GM12801 (cell line): Measurements from ENCODE around the gene ASB9.

Experiments
- TF ChIP-seq, protein P1 (sequence below): IDR thresholded peaks from one replicate; pipeline ENCODE4 v1.5.1; 2011; ENCODE audit warnings: control low read depth; ENCODE audit not compliant: insufficient read length; ENCODE audit errors: extremely low read depth

Gene ASB9

DNA sequence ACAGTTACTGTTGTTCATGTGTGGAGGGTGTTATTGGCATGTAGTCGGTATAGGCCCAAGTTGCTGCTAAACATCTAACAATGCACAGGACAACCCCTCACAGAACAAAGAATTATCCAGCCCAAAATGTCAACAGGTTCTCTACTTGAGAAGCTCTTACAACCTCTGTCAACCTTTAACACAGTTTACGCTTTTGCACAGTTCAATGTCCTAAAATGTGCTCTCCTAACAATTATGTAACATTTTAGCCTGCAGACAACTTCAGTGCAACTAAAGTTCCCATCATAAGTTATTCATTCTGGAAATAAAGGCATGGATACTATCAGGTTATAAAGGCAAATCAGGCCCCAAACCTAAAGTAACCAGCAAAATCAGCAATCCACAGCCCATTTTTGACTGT, 66.2 kb downstream of the ASB9 start:
- TF ChIP-seq, protein P1, sequence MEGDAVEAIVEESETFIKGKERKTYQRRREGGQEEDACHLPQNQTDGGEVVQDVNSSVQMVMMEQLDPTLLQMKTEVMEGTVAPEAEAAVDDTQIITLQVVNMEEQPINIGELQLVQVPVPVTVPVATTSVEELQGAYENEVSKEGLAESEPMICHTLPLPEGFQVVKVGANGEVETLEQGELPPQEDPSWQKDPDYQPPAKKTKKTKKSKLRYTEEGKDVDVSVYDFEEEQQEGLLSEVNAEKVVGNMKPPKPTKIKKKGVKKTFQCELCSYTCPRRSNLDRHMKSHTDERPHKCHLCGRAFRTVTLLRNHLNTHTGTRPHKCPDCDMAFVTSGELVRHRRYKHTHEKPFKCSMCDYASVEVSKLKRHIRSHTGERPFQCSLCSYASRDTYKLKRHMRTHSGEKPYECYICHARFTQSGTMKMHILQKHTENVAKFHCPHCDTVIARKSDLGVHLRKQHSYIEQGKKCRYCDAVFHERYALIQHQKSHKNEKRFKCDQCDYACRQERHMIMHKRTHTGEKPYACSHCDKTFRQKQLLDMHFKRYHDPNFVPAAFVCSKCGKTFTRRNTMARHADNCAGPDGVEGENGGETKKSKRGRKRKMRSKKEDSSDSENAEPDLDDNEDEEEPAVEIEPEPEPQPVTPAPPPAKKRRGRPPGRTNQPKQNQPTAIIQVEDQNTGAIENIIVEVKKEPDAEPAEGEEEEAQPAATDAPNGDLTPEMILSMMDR = no peak

DNA sequence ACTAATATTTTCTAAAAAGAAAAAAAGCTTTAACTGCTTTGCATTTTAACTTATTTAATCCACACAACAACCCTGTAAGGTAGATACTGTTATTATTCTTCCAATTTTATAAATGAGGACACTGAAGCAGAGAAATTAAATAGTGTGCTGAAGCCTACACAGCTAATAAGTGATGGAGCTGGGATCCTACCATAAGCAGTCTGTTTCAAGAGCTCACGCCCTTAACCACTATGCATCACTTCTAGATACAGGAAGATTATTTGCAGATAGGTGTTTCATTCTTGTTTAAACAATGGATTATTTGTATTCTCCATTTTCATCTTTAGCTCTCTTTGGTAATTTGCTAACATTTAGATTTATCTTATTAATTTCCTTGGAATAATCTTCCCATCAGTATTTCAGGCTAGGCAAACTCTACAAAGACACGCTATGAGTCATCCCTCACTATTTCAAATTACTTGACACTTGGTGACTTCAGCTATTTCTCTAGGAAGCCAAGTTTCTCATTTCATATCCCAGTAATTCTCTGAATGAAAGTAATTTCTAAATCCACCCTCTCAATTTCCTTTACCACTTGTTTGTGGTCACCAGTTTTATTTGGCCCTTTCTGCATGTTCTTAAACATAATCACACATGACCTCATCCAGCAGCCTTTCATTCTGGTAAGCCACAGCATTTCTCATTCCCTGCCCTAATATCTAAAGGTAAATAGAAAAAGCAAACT, 67.3 kb downstream of the ASB9 start:
- TF ChIP-seq, protein P1 = no peak

DNA sequence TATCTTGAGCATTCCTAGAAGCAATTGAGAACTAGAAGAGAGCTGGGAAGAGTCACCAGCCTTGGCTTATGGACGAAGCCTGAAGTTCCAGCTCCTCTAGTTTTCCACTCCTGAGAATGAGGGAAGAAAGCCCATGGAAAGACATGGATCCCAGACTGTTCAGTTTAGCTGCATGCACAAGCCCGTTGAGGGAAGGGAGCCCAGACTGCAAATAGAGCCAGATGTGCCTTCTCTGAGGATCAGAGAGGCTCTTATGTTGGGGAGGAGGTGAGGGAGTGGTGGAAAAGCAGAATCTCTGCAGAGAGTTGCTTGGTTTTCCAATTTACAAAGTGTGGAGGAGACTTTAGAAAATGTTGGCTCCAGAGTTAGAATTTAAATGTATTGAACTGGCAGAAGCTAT, 69.0 kb downstream of the ASB9 start:
- TF ChIP-seq, protein P1 = no peak

DNA sequence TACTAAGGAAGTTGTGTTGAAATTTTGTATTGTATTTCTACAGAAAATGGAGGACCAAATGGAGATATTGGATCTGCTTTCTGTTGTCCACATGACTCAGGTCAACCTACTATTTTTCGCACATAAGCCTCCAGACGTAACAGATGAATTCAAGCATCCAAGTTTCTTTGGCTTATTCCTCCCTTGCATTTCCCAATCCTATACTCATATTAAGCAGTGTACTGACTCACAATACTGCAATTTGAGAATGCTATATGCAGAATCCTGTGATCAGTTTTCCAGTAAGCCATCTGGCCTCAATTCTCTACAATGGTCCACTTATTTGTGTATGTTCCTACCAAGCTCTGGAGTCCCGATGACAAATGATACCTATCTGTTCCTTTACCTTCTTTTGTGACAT, 75.7 kb downstream of the ASB9 start:
- TF ChIP-seq, protein P1 = no peak
